Pulmonary artery endothelial cell (primary cell): ENCODE results near the gene ASB2. TPM values are rescaled to one million over a fixed set of nuclear protein-coding genes. Genes with fewer than 3 reads are reported as not detected.

Source experiments
- DNase-seq: peaks from one replicate; pipeline ENCODE4 v3.0.0-alpha.2; 2011; ENCODE audit warnings: low read depth, low spot score
- total RNA-seq: library from RNA; depleted of rRNA; stranded (reverse); fragments of >200 nt; gene quantifications from 2 replicates; pipeline ENCODE4 v1.2.3, GENCODE V29; 2014

The ASB2 gene
- total RNA-seq, 1 donor from 2014 or later = not detected

GRCh38 chr14:93950948-93951634 lies 25.3 kb downstream of the ASB2 start:
- no peak for DNase-seq

GRCh38 chr14:93949511-93950075 lies 26.8 kb downstream of the ASB2 start:
- no peak for DNase-seq

GRCh38 chr14:93947282-93947681 lies 29.1 kb downstream of the ASB2 start:
- no peak for DNase-seq

- DNase-seq = no peak
Observed at GRCh38 chr14:93946541-93947090, 29.8 kb downstream of the ASB2 start.

- DNase-seq = no peak
Observed at GRCh38 chr14:93946104-93946503, 30.3 kb downstream of the ASB2 start.

GRCh38 chr14:93945070-93945399 lies 31.3 kb downstream of the ASB2 start:
- DNase-seq = no peak

- no peak for DNase-seq
Observed at GRCh38 chr14:93944348-93945069, 31.9 kb downstream of the ASB2 start.

- DNase-seq = no peak
Observed at GRCh38 chr14:93943930-93944329, 32.4 kb downstream of the ASB2 start.

GRCh38 chr14:93943052-93943451 lies 33.3 kb downstream of the ASB2 start:
- DNase-seq = no peak

- no peak for DNase-seq
Observed at GRCh38 chr14:93941293-93941910, 35.0 kb downstream of the ASB2 start.

GRCh38 chr14:93940437-93940836 lies 35.9 kb downstream of the ASB2 start:
- no peak for DNase-seq

GRCh38 chr14:93939304-93940229 lies 36.8 kb downstream of the ASB2 start:
- DNase-seq = no peak

GRCh38 chr14:93938751-93939303 lies 37.5 kb downstream of the ASB2 start:
- no peak for DNase-seq

- DNase-seq = no peak
Observed at GRCh38 chr14:93937519-93937918, 38.9 kb downstream of the ASB2 start.

GRCh38 chr14:93936926-93937325 lies 39.4 kb downstream of the ASB2 start:
- no peak for DNase-seq

GRCh38 chr14:93936245-93936644 lies 40.1 kb downstream of the ASB2 start:
- DNase-seq = no peak

GRCh38 chr14:93935213-93935612 lies 41.2 kb downstream of the ASB2 start:
- DNase-seq = no peak

- no peak for DNase-seq
Observed at GRCh38 chr14:93932642-93933041, 43.7 kb downstream of the ASB2 start.

GRCh38 chr14:93930989-93931307 lies 45.4 kb downstream of the ASB2 start:
- no peak for DNase-seq

- no peak for DNase-seq
Observed at GRCh38 chr14:93930296-93930988, 45.9 kb downstream of the ASB2 start.
